ENCODE data around the gene SLC6A12. TPM values are rescaled to one million over a fixed set of nuclear protein-coding genes. Genes with fewer than 3 reads are reported as not detected.

Gene SLC6A12
- total RNA-seq, 1 donor = not detected

GRCh38 chr12:197347-197746 is 16.6 kb downstream of the SLC6A12 start:
- Histone ChIP-seq H2AFZ (ENCODE audit: low read length) (no peak overlapping the region), H3K27ac (ENCODE audit: low read depth, low read length) (no peak overlapping the region), H3K79me2 (ENCODE audit: insufficient read depth, low read length) (no peaks in the 10 kb centered on the region), H3K36me3 (ENCODE audit: insufficient read depth, low read length) (no peaks in the 10 kb centered on the region), H3K4me1 (ENCODE audit: insufficient read depth, low read length) (no peaks in the 10 kb centered on the region), H4K20me1 (ENCODE audit: insufficient read depth, low read length) (no peaks in the 10 kb centered on the region), H3K27me3 (ENCODE audit: insufficient read depth, low read length) (peaks cover 42% of the 10 kb centered on the region), H3K4me2 (ENCODE audit: insufficient read depth, low read length) (no peak overlapping the region), H3K9me3 (ENCODE audit: low read depth, low read length) (no peaks in the 10 kb centered on the region), H3K4me3 (ENCODE audit: insufficient read depth, low read length) (no peak overlapping the region)
- no peak for DNase-seq (ENCODE audit: insufficient read length, low spot score, missing footprints)
- no peak for TF ChIP-seq CTCF (IDR thresholded peaks at IDR 0.05; ENCODE audit: extremely low read depth, low read depth, low read length)

- Histone ChIP-seq H3K4me2 (ENCODE audit: insufficient read depth, low read length) (no peak overlapping the region), H3K27me3 (ENCODE audit: insufficient read depth, low read length) (peaks cover 39% of the 10 kb centered on the region), H3K79me2 (ENCODE audit: insufficient read depth, low read length) (no peaks in the 10 kb centered on the region), H2AFZ (ENCODE audit: low read length) (no peak overlapping the region), H3K4me3 (ENCODE audit: insufficient read depth, low read length) (no peak overlapping the region), H3K4me1 (ENCODE audit: insufficient read depth, low read length) (no peaks in the 10 kb centered on the region), H3K9me3 (ENCODE audit: low read depth, low read length) (no peaks in the 10 kb centered on the region), H3K27ac (ENCODE audit: low read depth, low read length) (no peak overlapping the region), H3K36me3 (ENCODE audit: insufficient read depth, low read length) (no peaks in the 10 kb centered on the region), H4K20me1 (ENCODE audit: insufficient read depth, low read length) (no peaks in the 10 kb centered on the region)
- TF ChIP-seq CTCF (IDR thresholded peaks at IDR 0.05; ENCODE audit: extremely low read depth, low read depth, low read length) = no peak
- no peak for DNase-seq (ENCODE audit: insufficient read length, low spot score, missing footprints)
Observed at GRCh38 chr12:196436-196835, 17.5 kb downstream of the SLC6A12 start.

- H3K79me2 ChIP-seq (ENCODE audit: insufficient read depth, low read length) = no peaks in the 10 kb centered on the region
- H3K36me3 ChIP-seq (ENCODE audit: insufficient read depth, low read length) = no peaks in the 10 kb centered on the region
- no peak overlapping the region for H3K4me2 ChIP-seq (ENCODE audit: insufficient read depth, low read length)
- no peak overlapping the region for H3K27ac ChIP-seq (ENCODE audit: low read depth, low read length)
- peaks cover 39% of the 10 kb centered on the region for H3K27me3 ChIP-seq (ENCODE audit: insufficient read depth, low read length)
- no peak overlapping the region for H3K4me3 ChIP-seq (ENCODE audit: insufficient read depth, low read length)
- H3K4me1 ChIP-seq (ENCODE audit: insufficient read depth, low read length) = no peaks in the 10 kb centered on the region
- H3K9me3 ChIP-seq (ENCODE audit: low read depth, low read length) = no peaks in the 10 kb centered on the region
- no peak for TF ChIP-seq CTCF (IDR thresholded peaks at IDR 0.05; ENCODE audit: extremely low read depth, low read depth, low read length)
- no peaks in the 10 kb centered on the region for H4K20me1 ChIP-seq (ENCODE audit: insufficient read depth, low read length)
- no peak overlapping the region for H2AFZ ChIP-seq (ENCODE audit: low read length)
- DNase-seq (ENCODE audit: insufficient read length, low spot score, missing footprints) = no peak
Observed at GRCh38 chr12:195951-196350, 18.0 kb downstream of the SLC6A12 start.

GRCh38 chr12:195156-195555 is 18.8 kb downstream of the SLC6A12 start:
- Histone ChIP-seq H3K4me2 (ENCODE audit: insufficient read depth, low read length) (no peak overlapping the region), H3K4me1 (ENCODE audit: insufficient read depth, low read length) (no peaks in the 10 kb centered on the region), H3K4me3 (ENCODE audit: insufficient read depth, low read length) (no peak overlapping the region), H4K20me1 (ENCODE audit: insufficient read depth, low read length) (no peaks in the 10 kb centered on the region), H3K27me3 (ENCODE audit: insufficient read depth, low read length) (peaks cover 41% of the 10 kb centered on the region), H3K79me2 (ENCODE audit: insufficient read depth, low read length) (no peaks in the 10 kb centered on the region), H2AFZ (ENCODE audit: low read length) (no peak overlapping the region), H3K27ac (ENCODE audit: low read depth, low read length) (no peak overlapping the region), H3K9me3 (ENCODE audit: low read depth, low read length) (no peaks in the 10 kb centered on the region), H3K36me3 (ENCODE audit: insufficient read depth, low read length) (no peaks in the 10 kb centered on the region)
- TF ChIP-seq CTCF (IDR thresholded peaks at IDR 0.05; ENCODE audit: extremely low read depth, low read depth, low read length) = no peak
- DNase-seq (ENCODE audit: insufficient read length, low spot score, missing footprints) = no peak
